ENCODE measurements around the gene PCARE. TPM values are rescaled to one million over a fixed set of nuclear protein-coding genes. Genes with fewer than 3 reads are reported as not detected.
"Not testable (repeated sequence)": the region's sequence is repeated elsewhere in the genome, so short reads cannot be mapped to it uniquely, and the experiment has no call there.

PCARE gene
- total and polyA plus RNA-seq, 7 donors = 0.02 to 1.0 (median 0.39) TPM

- no peak for ATAC-seq
- no peaks in the 10 kb centered on the region for H3K27me3 ChIP-seq (ENCODE audit: insufficient read depth in 3 of 3, low read length in 2 of 3)
- H3K4me1 ChIP-seq = peaks cover 15% of the 10 kb centered on the region
- TF ChIP-seq, protein P1, sequence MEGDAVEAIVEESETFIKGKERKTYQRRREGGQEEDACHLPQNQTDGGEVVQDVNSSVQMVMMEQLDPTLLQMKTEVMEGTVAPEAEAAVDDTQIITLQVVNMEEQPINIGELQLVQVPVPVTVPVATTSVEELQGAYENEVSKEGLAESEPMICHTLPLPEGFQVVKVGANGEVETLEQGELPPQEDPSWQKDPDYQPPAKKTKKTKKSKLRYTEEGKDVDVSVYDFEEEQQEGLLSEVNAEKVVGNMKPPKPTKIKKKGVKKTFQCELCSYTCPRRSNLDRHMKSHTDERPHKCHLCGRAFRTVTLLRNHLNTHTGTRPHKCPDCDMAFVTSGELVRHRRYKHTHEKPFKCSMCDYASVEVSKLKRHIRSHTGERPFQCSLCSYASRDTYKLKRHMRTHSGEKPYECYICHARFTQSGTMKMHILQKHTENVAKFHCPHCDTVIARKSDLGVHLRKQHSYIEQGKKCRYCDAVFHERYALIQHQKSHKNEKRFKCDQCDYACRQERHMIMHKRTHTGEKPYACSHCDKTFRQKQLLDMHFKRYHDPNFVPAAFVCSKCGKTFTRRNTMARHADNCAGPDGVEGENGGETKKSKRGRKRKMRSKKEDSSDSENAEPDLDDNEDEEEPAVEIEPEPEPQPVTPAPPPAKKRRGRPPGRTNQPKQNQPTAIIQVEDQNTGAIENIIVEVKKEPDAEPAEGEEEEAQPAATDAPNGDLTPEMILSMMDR (IDR thresholded peaks at IDR 0.05) = no peak
- H3K9me3 ChIP-seq = no peaks in the 10 kb centered on the region
- intact Hi-C loops (cut with DNase I) = no loop called here
- DNase-seq = no peak
- H3K4me3 ChIP-seq = no peak overlapping the region
- 96 to 97% (median 96%) methylated on average over 2 of the region's 2 CpGs for WGBS, 3 donors
- no peaks in the 10 kb centered on the region for H3K36me3 ChIP-seq (ENCODE audit: insufficient read depth in 1 of 2, low read depth in 1 of 2)
- H3K27ac ChIP-seq = no peak overlapping the region
These were observed 34.9 kb upstream of the PCARE start for GRCh38 chr2:29109246-29109645.

DNA sequence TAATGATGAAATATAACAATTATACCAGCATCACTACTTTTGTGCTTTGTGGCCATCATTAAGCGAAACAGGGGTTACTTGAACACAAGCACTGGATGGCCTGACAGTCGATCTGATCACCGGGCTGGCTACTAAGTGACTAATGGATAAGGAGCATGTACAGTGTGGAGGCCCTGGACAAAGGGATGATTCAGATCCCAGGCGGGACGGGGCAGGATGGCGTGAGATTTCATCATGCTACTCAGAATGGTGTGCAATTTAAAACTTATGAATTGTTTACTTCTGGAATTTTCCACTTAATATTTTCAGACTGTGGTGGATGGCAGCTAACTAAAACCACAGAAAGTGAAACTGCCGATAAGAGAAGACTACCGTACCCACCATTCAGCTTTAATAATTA, 33.9 kb upstream of the PCARE start:
- H3K4me3 ChIP-seq = no peak overlapping the region
- WGBS, 3 donors = 84 to 86% (median 84%) methylated on average over 8 of the region's 8 CpGs
- DNase-seq = no peak
- intact Hi-C loops (cut with DNase I) = no loop called here
- no peak overlapping the region for H3K27ac ChIP-seq
- TF ChIP-seq, protein P1 (IDR thresholded peaks at IDR 0.05) = no peak
- ATAC-seq = peak in 2 of 4 donors; percentile 41 to 48
- H3K36me3 ChIP-seq (ENCODE audit: insufficient read depth in 1 of 2, low read depth in 1 of 2) = no peaks in the 10 kb centered on the region
- no peaks in the 10 kb centered on the region for H3K9me3 ChIP-seq
- H3K27me3 ChIP-seq (ENCODE audit: insufficient read depth in 3 of 3, low read length in 2 of 3) = no peaks in the 10 kb centered on the region
- H3K4me1 ChIP-seq = peaks cover 7% of the 10 kb centered on the region

GRCh38 chr2:29107547-29107946, 33.2 kb upstream of the PCARE start:
- 93 to 94% (median 93%) methylated on average over 3 of the region's 3 CpGs for WGBS, 3 donors

DNA sequence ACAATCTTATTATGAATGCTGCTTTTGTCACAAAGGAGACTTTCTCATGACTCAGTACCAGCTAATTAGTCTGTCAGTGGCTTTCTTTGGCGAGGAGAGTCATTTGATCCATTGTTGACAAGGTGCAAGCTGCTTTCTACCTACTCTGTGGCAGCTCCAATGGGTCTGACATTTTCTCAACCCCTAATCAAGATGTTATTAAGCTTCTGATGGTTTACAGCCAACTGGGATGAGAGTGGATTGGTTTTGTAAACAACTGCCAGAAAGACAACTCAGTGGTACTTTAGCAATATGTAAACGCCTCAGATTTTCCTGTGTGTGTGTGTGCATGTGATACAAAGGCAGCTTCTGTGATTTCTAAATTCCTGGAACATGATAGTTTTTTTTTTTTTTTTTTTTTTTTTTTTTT, 32.7 kb upstream of the PCARE start:
- DNase-seq = no peak
- intact Hi-C loops (cut with DNase I) = no loop called here
- TF ChIP-seq, protein P1 (IDR thresholded peaks at IDR 0.05) = no peak
- H3K4me1 ChIP-seq = no peaks in the 10 kb centered on the region
- H3K27me3 ChIP-seq (ENCODE audit: insufficient read depth in 3 of 3, low read length in 2 of 3) = no peaks in the 10 kb centered on the region
- peak in 2 of 4 donors; percentile 27 to 70 for ATAC-seq
- H3K27ac ChIP-seq = no peak overlapping the region
- whole genome bisulfite sequencing, 3 donors = 17 to 50% (median 39%) methylated on average over 2 of the region's 2 CpGs
- no peaks in the 10 kb centered on the region for H3K9me3 ChIP-seq
- no peak overlapping the region for H3K4me3 ChIP-seq
- no peaks in the 10 kb centered on the region for H3K36me3 ChIP-seq (ENCODE audit: insufficient read depth in 1 of 2, low read depth in 1 of 2)

More at GRCh38 chr2:29107547-29107946, 33.2 kb upstream of the PCARE start:
- H3K36me3 ChIP-seq (ENCODE audit: insufficient read depth in 1 of 2, low read depth in 1 of 2); H3K9me3 ChIP-seq; H3K4me3 ChIP-seq; ATAC-seq; H3K27me3 ChIP-seq (ENCODE audit: insufficient read depth in 3 of 3, low read length in 2 of 3); H3K4me1 ChIP-seq; H3K27ac ChIP-seq; intact Hi-C loops (cut with DNase I); DNase-seq: not testable (repeated sequence)

DNA sequence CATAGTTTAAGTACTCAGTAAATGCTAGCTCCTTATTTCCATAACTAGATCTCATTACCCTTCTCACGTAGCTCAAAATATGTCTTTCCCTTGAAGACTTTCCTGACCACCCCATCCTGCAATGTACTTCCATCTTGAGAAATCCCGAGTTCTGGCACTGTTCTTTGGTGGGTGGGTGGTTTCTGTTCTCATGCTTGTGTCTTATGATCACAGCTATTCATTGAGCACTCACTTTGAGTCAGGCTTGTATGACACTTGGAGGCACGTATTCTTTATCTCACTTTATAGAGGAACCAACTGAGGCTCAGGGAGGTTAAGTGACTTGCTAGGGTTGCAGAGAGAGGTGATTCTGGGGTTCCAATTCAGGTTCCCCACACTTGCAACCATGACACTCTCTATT, 31.9 kb upstream of the PCARE start:
- intact Hi-C loops (cut with DNase I) = no loop called here
- no peak overlapping the region for H3K4me3 ChIP-seq
- H3K4me1 ChIP-seq = no peaks in the 10 kb centered on the region
- TF ChIP-seq, protein P1 (IDR thresholded peaks at IDR 0.05) = no peak
- ATAC-seq = no peak
- 87 to 93% (median 88%) methylated on average over 3 of the region's 3 CpGs for WGBS, 3 donors
- no peaks in the 10 kb centered on the region for H3K9me3 ChIP-seq
- H3K27ac ChIP-seq = no peak overlapping the region
- H3K27me3 ChIP-seq (ENCODE audit: insufficient read depth in 3 of 3, low read length in 2 of 3) = no peaks in the 10 kb centered on the region
- no peaks in the 10 kb centered on the region for H3K36me3 ChIP-seq (ENCODE audit: insufficient read depth in 1 of 2, low read depth in 1 of 2)
- no peak for DNase-seq
